GM23338 (cell line): ENCODE results near the gene CCDC167.

Source experiments
- CREB1 ChIP-seq: fragments of 250-450 bp; sonication (Bioruptor Pico); IDR thresholded peaks from 2 replicates; pipeline ENCODE4 v1.5.0; 2020; ENCODE audit warnings: low read depth, mild to moderate bottlenecking, moderate library complexity
- CTCF ChIP-seq, 2 experiments: fragments of 200-600 bp in 1 of 2; sonication (generic) in 1 of 2; conservative IDR thresholded peaks; 2 replicates each; pipeline versions ENCODE4 v1.5.1 to v1.6.1; 2016 to 2017; ENCODE audit warnings: antibody characterized with exemption in 2 of 2, low read depth in 2 of 2, mild to moderate bottlenecking in 2 of 2, moderate library complexity in 1 of 2
- ETS1 ChIP-seq: IDR thresholded peaks from 2 replicates; pipeline ENCODE4 v1.6.1; 2016; ENCODE audit warnings: antibody characterized with exemption
- EZH2 ChIP-seq: fragments of 200-600 bp; sonication (generic); IDR thresholded peaks from one replicate; pipeline ENCODE4 v1.8.0; 2017; ENCODE audit warnings: antibody characterized with exemption, mild to moderate bottlenecking, low read depth; ENCODE audit not compliant: unreplicated experiment
- EZH2phosphoT487 ChIP-seq: fragments of 200-600 bp; sonication (generic); IDR thresholded peaks from one replicate; pipeline ENCODE4 v1.8.1; 2018; ENCODE audit warnings: antibody characterized with exemption; ENCODE audit not compliant: unreplicated experiment
- JUNB ChIP-seq: IDR thresholded peaks from one replicate; pipeline ENCODE4 v1.6.1; 2016; ENCODE audit warnings: antibody characterized with exemption; ENCODE audit not compliant: unreplicated experiment
- NANOG ChIP-seq: IDR thresholded peaks from 2 replicates; pipeline ENCODE4 v1.6.1; 2016; ENCODE audit warnings: antibody characterized with exemption, borderline replicate concordance
- POLR2AphosphoS5 ChIP-seq: IDR thresholded peaks from 2 replicates; pipeline ENCODE4 v1.6.1; 2016; ENCODE audit warnings: antibody characterized with exemption, low read depth
- STAT1 ChIP-seq: IDR thresholded peaks from one replicate; pipeline ENCODE4 v1.6.1; 2016; ENCODE audit warnings: antibody characterized with exemption; ENCODE audit not compliant: unreplicated experiment
- ZNF114 ChIP-seq: fragments of 250-450 bp; sonication (Bioruptor Pico); IDR thresholded peaks from 2 replicates; pipeline ENCODE4 v1.5.0; 2020; ENCODE audit warnings: mild to moderate bottlenecking, moderate library complexity
- ZNF331 ChIP-seq: fragments of 250-450 bp; sonication (Bioruptor Pico); IDR thresholded peaks from 2 replicates; pipeline ENCODE4 v1.5.0; 2020; ENCODE audit warnings: low read depth, mild to moderate bottlenecking, moderate library complexity
- TF ChIP-seq, protein P1 (sequence below): IDR thresholded peaks from one replicate; pipeline ENCODE4 v1.6.1; 2018; ENCODE audit warnings: antibody characterized with exemption; ENCODE audit not compliant: unreplicated experiment

DNA sequence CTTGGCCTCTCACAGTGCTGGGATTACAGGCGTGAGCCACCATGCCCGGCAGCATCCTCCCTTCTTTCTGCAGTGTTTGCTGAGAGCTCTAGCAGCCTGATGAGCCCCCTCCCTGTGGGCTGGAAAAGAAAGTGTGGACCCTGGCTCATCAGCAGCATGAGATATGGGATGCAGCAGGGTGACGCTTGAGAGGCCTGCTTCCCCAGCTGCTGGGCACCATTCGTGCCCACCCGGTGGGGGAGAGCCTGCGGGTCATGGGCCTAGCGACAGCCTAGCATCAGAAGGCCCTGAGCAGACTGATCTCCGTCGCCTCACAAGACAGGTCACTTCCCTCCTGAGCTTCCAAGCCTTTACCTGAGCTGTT is 16.0 kb upstream of the CCDC167 start:
- TF ChIP-seq CTCF (conservative IDR thresholded peaks at IDR 0.05; ENCODE audit: low read depth in 2 of 2), result no peak
- no peak for TF ChIP-seq JUNB
- TF ChIP-seq CREB1 (CRISPR knock-in tag), result no peak
- no peak for TF ChIP-seq EZH2
- no peak for TF ChIP-seq POLR2AphosphoS5
- no peak for TF ChIP-seq EZH2phosphoT487
- TF ChIP-seq, protein P1, sequence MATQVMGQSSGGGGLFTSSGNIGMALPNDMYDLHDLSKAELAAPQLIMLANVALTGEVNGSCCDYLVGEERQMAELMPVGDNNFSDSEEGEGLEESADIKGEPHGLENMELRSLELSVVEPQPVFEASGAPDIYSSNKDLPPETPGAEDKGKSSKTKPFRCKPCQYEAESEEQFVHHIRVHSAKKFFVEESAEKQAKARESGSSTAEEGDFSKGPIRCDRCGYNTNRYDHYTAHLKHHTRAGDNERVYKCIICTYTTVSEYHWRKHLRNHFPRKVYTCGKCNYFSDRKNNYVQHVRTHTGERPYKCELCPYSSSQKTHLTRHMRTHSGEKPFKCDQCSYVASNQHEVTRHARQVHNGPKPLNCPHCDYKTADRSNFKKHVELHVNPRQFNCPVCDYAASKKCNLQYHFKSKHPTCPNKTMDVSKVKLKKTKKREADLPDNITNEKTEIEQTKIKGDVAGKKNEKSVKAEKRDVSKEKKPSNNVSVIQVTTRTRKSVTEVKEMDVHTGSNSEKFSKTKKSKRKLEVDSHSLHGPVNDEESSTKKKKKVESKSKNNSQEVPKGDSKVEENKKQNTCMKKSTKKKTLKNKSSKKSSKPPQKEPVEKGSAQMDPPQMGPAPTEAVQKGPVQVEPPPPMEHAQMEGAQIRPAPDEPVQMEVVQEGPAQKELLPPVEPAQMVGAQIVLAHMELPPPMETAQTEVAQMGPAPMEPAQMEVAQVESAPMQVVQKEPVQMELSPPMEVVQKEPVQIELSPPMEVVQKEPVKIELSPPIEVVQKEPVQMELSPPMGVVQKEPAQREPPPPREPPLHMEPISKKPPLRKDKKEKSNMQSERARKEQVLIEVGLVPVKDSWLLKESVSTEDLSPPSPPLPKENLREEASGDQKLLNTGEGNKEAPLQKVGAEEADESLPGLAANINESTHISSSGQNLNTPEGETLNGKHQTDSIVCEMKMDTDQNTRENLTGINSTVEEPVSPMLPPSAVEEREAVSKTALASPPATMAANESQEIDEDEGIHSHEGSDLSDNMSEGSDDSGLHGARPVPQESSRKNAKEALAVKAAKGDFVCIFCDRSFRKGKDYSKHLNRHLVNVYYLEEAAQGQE, result no peak
- no peak for TF ChIP-seq ZNF114 (CRISPR knock-in tag)
- TF ChIP-seq ZNF331 (CRISPR knock-in tag), result no peak
- TF ChIP-seq NANOG, result no peak
- TF ChIP-seq ETS1, result no peak
- no peak for TF ChIP-seq STAT1
